ENCODE measurements around the gene PPM1A.
"Not testable (repeated sequence)": the region's sequence is repeated elsewhere in the genome, so short reads cannot be mapped to it uniquely, and the experiment has no call there.

Gene PPM1A

GRCh38 chr14:60272177-60272576 is 23.2 kb downstream of the PPM1A start:
- DNase-seq, result no peak

- no peak for DNase-seq
Observed at GRCh38 chr14:60273956-60274355, 24.9 kb downstream of the PPM1A start.

- no peak for DNase-seq
Observed at GRCh38 chr14:60274448-60274847, 25.4 kb downstream of the PPM1A start.

DNA sequence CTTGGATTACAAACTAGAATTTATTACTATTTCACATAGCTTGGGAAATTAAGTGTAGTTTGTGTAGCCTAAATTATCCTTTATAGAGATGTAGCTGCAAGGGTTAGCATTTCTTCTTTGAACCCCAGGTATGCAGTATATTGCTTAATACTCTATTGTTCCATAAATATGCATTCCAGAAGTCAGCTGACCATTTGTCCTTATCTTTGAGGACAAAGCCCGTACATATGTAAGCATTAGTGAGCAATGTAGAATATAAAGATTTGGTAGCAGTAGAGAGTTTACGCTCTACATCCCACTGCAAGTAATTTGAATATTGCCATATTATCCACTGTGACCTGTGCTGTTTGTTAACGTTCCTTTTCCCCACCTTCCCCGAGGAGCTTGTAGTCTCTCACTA is 26.9 kb downstream of the PPM1A start:
- no peak for DNase-seq

- no peak for DNase-seq
Observed at GRCh38 chr14:60276347-60276746, 27.3 kb downstream of the PPM1A start.

DNA sequence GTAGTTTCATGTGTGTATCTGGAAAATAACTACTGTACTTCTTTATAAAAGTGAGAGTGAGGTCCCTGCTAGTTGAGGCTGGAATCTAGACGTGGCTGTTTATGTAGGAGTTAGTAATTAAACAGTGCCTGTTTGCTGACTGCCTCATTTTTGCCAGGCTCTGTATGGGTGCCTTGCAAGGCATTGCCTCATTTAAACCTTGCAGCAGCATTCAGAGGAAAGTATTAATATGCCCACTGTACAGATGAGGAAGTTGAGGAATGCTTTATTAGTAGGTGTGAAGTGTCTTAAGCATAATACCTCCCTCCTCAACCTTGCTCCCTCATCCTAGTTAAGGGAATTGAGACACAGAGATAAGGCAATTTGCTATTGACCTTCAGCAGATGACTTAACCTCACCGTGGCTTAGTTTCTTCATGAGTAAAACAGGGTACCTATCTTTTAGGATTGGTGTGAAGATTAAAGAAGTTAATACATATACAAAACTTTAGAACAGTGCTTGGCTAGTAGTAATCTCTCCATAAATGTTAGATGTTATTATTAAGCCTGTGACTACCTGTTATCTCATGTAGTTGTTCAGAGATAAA is 28.7 kb downstream of the PPM1A start:
- no peak for DNase-seq

GRCh38 chr14:60278350-60278749 is 29.3 kb downstream of the PPM1A start:
- no peak for DNase-seq

DNA sequence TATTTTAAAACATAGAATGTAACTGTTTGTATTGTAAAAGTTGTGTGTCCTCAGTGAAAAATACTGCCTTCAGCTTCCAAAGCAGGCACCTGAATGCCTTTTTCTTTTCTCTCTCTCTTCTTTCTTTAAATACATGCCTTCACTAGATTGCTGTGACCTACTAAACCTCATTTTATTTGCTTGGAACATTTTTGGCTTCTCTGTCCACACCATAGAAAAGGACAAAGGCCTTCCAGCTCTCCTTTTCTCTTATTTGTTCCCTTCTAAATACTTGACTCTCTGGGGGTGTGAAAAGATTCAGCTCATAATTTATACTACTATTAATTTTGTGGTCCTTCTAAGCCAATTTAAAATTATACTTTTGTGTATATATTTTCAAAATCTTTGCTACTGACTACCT is 38.4 kb downstream of the PPM1A start:
- DNase-seq, result no peak

DNA sequence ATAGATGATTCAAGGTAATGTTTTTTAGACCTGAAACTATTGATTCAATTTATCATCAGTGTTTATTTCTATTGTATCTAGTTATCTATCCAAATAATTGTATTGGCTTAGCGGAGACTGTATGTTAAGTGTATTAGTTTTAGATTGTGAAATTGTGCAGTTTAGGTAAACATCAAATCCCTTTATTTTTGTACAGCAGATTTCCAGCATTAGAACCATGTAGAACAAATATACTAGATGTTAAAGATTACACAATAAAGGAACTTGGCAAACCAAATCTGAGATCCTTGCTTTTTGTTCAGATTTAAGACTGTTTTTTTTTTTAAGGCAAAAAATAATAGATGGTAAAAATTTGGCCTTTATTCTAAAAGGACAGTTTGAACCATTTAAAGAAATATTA is 39.3 kb downstream of the PPM1A start:
- DNase-seq, result no peak

DNA sequence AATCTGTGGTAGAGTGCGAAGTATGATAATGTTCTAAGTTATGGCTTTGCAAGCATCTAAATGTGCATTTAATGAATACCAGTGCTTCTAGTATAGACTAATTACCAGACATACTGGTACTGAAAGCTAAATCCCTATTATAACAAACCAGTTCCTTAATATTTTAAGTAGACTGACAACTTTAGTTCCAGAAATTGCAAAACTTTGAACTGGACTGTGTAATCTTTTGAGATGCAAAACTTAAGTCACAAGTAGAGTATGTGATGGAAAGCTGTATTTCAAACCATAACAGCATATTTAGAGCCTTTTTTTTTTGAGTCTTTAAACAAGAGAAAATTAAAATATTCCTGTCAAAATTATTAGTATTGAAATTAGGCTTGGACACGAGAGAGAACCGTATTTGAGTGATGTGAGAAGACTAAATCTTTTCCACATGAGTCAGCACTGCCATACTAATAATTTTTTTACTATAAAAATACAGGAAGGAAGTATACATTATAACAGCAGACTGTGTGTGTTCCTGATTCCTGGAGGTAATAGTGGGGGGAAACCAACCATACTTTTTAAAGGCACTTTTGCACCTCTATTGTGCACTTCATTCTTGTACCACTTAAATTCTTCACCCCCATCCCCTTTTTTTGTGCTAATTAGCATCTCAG is 45.5 kb downstream of the PPM1A start:
- DNase-seq, result no peak

- no peak for DNase-seq
Observed at GRCh38 chr14:60300019-60300418, 51.0 kb downstream of the PPM1A start.

- DNase-seq, result no peak
Observed at GRCh38 chr14:60301685-60302084, 52.7 kb downstream of the PPM1A start.

DNA sequence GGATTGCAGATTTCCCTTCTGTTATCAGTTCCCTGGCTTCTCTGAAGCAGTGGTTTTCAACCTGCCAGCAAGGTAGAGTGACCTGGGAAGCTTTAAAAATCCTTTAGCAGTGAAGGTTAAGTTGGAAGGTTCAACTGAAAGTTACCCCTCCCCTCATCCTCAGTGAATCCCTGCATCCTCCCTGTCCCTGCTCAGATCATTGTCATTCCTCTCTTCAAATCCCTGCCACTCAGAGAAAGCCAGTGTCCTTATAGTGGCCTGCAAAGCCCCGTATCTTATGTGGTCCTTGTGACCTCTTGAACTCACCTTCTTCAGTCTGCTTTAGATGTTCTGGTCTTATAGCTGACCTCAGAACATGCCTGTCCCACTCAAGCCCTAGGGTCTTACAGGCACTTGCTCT is 53.6 kb downstream of the PPM1A start:
- no peak for DNase-seq

GRCh38 chr14:60303745-60304144 is 54.7 kb downstream of the PPM1A start:
- DNase-seq, result no peak

DNA sequence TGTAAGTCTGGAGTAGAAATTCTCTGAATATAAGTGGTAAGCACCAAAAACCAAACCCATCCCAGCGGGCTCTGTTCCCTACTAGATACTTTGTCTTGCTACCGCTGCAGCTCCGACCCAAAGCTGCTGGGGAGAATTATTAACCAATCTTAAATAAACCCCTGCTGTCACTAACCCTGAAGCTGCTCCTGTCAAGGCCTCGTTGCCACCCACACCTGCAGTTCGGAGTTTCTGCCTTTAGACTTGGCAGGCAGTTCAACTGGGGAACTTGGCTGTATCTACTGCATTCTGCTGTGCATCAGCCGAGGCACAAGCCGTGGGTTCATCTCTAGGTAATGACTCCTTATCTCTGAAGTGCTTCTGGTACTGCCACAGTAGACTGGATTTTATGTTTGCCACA is 55.5 kb downstream of the PPM1A start:
- DNase-seq, result no peak

DNA sequence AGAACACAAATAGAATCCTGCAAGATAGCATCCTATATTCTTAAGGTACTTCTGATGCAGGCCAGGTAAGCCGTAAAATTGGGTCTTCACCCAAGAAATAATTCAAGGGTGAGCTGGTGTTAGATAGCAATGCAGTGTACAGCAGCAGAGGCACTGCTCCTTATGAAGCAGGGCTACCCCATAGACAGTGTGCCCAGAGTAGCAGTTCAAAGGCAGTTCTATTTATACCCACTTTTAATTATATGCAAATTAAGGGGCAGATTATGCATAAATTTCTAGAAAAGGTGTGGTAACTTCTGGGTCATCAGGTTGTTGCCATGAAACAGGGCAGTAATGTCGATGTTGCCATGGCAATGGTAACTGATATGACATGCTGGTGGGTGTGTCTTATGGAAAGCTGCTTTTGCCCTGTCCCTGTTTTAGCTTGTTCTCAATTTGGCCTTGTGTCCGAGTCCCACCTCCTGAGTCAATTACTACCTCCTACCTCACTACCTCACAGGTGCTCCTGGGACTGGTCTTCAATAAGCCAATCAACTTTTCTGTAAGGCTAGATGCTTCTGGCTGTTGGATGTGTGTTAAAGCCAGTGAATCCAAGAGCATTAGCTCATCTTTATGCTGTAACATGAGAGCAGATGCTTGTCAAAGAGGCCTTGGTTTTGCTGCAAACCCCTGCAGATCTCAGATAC is 61.0 kb downstream of the PPM1A start:
- DNase-seq, result no peak

DNA sequence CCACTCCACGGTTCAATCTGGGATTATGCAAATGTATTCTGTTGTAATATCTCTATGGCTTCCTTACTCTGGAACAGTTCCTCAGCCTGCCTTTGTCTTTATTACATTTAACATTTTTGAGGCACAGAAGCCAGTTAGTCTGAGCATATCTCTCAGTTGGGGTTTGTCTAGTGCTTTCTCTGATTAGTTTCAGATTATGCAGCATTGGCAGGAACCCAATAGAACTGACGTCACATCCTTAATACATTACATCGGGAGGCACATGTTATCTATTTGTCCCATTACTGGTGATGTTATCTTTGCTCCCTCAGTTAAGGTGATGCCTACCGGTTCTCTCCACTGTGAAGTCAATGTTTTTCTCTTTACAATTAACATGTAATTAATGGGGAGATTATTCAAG is 62.4 kb downstream of the PPM1A start:
- DNase-seq, result no peak

GRCh38 chr14:60313093-60313492 is 64.1 kb downstream of the PPM1A start:
- no peak for DNase-seq

DNA sequence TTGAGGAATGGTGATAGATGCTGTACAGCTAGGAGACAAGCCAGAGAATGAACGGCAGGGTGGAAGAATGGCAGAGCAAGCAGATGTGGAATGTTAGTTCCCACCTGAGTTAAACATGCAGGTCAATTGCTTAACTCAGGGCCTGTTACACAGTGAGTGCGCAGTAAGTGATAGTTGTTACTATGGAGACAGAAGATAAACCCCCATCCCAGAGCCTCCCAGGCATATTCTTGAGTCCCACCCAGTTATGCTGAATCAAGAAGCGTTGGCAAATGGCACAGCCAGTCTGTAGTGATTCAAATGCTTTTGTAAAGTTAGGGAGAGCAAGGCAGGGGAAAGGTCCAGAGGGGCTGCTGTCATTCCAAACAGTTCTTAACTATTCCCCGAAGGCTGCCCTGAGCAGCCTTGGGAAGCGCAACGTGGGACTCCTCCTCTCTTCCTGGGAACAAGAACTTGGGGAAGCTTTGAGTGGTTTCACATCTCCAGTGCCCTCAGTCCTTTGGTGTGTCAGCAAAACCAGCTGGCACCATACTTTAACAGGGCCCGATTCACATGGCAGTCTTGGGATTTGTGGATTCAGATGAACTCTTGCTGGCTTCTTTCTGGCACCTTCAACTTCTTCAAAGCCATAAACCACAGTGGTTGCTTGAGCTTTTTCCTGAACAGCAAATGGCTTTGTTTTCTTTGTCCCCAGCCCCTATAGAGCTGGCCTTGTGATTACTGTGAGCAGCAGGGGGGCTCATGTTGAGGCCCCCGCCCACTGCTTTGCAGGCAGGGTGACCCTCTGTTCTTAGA is 66.4 kb downstream of the PPM1A start:
- DNase-seq, result no peak

DNA sequence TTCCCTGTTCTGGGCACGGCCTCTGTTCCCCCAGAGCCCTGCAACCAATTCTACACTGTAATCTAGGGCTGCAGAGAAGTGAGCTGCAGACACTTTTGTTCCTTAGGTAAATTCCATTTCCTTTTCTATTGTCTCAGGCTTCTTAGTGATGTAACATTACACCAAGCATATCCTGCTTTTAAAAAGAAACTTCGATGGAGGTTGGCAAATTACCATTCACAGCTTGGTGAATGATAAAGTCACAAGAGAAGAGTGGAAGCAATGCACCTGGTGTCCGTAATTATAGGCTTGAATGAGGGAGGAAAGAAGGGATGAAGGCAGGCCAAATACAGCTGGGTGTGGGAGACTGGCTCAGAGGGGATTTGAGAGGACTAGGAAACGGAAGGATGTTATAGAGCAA is 68.6 kb downstream of the PPM1A start:
- DNase-seq, result no peak

- not testable (repeated sequence) for DNase-seq
Observed at GRCh38 chr14:60320860-60321259, 71.8 kb downstream of the PPM1A start.

DNA sequence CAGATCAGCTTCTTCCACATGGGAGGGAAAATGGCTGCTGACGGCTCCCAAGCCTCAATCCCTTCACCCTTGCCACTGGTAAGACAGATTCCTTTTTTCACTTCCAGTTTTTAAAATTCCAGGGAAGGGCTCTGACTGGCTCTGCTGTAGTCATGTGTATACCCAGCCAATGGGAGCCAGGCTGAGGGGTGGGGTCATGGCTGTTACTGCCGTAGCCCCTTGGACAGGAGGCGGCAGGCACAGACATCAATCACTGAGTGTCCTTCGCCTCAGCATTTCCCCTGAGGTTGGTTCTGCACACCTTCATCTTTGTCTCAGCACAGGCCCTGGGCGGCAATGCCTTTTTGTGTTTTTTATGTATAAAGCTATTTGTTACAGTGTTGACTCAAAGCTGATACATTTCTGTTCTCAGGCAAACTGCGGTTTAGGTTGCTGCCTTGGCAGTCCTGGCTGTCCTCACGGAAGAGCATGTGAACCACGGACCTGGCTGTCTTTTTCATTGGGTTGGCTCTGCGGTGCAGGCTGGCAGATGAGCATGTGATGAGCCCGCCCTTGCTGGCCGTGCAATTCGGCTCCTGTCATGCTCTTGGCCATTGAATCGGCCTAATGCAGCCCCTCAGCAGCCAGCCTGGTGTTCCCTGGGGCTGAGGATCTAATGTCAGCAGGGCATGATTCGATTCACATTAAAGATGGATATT is 74.3 kb downstream of the PPM1A start:
- no peak for DNase-seq

DNA sequence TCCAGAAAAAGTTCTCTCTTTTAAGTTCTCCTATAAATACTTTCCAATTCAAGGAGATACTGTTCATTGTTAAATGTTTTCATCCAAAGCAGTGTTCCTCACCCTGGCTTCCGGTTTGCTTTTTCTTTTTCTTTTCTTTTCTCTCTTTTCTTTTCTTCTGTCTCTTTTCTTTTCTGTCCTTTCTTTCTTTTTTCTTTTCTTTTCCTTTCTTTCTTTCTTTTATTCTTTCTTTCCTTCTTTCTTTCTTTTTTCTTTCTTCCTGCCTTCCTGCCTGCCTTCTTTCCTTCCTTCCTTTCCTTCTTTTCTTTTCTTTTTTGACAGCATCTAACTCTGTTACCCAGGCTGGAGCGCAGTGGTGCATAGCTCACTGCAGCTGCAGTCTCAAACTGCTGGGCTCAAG is 75.8 kb downstream of the PPM1A start:
- no peak for DNase-seq
